ENCODE measurements around the gene NXT1.

DNA sequence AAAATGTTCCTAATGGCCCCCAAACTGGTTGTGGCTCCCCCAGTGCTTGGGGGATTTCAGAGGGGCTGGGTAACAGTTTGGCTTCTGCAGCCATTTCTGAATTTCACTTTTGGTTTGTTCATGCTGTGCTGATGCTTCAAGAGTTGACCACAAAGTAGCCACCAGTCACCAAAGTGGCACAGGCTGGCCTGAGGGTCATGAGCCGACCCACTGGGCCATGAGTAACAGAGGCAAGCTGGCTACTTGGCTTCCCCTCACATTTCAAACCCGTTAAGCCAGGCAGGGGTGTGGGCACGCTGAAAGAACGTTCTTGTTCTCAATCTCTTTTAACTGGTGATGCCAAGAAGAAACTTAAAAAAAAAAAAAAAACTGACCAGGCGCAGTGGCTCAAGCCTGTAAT is 15.1 kb upstream of the NXT1 start:
- TF ChIP-seq, protein P1, sequence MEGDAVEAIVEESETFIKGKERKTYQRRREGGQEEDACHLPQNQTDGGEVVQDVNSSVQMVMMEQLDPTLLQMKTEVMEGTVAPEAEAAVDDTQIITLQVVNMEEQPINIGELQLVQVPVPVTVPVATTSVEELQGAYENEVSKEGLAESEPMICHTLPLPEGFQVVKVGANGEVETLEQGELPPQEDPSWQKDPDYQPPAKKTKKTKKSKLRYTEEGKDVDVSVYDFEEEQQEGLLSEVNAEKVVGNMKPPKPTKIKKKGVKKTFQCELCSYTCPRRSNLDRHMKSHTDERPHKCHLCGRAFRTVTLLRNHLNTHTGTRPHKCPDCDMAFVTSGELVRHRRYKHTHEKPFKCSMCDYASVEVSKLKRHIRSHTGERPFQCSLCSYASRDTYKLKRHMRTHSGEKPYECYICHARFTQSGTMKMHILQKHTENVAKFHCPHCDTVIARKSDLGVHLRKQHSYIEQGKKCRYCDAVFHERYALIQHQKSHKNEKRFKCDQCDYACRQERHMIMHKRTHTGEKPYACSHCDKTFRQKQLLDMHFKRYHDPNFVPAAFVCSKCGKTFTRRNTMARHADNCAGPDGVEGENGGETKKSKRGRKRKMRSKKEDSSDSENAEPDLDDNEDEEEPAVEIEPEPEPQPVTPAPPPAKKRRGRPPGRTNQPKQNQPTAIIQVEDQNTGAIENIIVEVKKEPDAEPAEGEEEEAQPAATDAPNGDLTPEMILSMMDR (IDR thresholded peaks at IDR 0.05; ENCODE audit: insufficient read depth, low read depth, low read length): no peak
- no peak for TF ChIP-seq EZH2 (IDR thresholded peaks at IDR 0.05; ENCODE audit: insufficient read depth, low read length)
